GM18873 (cell line): ENCODE results near the gene CCDC90B.
A peak's percentile ranks its signal among the peaks of the same experiment; 100 is the strongest.
"Not testable (repeated sequence)": the region's sequence is repeated elsewhere in the genome, so short reads cannot be mapped to it uniquely, and the experiment has no call there.

Source experiments
- ATAC-seq: cut with Tn5 transposase; IDR thresholded peaks from one replicate; pipeline ENCODE4 v1.9.1; 2021; ENCODE audit warnings: mild to moderate bottlenecking, moderate library complexity, moderate number of reproducible peaks; ENCODE audit not compliant: unreplicated experiment, low FRiP score

Gene CCDC90B, protein sequence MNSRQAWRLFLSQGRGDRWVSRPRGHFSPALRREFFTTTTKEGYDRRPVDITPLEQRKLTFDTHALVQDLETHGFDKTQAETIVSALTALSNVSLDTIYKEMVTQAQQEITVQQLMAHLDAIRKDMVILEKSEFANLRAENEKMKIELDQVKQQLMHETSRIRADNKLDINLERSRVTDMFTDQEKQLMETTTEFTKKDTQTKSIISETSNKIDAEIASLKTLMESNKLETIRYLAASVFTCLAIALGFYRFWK

DNA sequence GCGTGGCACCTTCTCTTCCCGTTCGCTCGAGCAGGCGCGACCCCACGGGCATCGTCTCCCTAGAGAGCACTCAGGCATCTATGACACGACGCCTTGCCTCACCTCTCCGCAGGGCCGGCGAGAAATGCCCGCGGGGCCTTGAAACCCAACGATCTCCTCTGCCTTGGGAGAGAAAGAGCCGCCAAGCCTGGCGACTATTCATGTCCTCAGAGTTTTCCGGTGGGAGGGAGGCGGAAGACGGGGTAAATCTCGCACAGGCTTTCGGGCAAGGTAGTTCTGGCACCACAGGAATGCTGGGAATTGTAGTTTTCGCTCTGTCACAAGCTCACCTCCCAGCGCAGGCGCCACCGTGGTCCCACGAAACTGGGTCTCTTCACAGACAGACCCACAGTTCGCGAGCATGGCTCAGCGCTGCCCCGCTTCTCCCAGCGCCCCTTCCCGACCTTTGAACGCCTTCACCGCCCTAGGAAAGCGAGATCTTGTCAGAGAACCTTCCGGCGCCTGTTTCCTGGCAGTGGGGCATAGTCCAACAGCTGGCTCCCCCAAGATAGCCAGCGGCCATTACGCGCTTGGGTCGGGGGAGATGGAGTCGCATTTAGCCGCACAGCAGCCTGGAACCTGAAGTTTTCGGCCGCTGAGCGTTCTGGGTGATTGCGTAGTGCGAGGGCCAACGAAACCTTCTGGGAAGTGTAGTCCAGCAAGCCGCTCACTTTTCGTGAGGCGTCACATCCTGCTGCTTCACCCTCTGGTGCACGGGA, at the start of gene CCDC90B:
Gene CCDC90B (minus strand): TSS at position 597 of the 758 bp plus-strand sequence. CDS start 395 bp downstream, at position 202.
- ATAC-seq: peak; percentile 87

DNA sequence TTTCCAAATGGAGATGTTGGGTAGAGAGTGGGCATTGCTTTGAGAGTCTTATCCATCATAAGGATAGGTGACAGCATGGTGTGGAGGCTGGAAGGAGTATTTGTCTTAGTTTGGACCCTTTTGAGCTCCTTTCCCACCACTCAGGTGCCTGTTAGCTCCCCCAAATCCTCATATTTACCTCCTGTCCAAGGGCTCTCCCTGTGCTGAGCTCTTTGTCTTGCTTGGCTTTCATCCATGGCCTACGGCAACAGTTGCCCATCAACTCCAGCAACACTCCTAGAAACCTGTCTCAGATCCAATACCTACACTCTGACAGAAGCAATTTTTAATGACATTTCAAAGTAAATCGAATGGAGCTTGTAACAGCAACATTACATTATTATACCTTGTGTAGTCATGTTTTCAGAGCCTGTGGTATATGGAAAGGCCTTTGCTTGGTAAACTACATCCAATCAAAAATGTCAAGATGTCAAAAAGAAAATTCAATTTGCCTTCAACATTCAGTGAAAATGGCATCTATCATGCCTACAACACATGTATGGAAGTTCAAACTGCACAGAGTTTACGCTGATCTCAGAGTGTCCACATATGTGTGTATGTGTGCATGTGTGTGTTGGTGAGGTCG, 49.4 kb upstream of the CCDC90B start:
- no peak for ATAC-seq

DNA sequence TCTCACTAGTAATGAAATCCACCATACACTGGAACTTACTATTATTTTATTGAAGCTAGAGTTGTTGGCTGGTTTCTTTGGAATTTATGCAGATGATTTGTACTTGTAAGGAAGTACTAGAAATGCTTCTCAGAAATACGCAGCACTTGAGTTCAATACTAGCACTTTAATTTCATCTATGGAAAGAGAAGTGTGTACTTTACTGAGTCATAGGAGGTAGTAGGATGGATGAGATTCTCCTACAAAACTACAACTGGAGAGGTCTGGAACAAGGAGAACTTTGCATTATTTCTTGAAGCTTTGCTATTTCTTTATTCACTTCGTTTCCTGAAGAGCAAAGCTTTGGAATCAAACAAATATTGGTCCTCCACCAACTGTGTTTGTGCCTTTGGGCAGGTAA, 44.1 kb upstream of the CCDC90B start:
- ATAC-seq: no peak

DNA sequence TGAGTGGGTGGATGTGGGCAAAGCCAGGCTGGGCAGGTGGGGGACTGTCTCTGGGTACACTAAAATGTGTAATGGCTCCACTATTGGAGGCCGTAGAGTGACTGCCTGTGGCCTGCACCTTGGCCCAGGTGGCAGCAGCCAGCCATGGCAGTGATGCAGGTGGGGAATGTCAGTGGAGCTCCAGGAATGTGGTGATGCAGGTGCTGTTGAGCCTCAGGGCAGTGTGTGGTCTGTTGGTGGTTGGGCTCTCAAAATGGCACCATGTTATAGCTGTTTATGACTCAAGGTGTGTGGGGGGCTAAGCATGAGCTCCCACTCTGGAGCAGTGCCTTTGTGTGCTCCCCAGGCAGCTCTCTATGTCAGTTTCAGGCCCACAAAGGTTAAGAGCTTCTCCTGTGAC, 40.2 kb upstream of the CCDC90B start:
- ATAC-seq: no peak

DNA sequence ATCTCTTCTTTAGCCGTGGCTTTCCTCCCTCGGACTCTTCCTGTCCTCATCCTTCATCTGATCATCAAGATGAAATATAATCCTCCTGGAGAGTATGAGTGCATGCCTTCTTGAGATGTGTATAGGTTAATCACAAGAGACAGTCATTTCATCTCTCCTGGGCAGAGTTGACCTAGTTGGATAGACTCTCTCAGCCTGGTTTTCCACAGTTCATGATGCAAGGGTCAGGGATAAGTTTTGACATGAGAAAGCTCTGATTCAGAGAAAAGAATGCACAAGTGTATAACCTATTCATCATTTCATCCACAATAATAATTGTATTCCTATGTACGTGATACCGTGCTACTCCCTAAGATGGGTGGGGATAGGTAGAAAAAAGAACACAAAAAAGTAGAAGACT, 33.2 kb upstream of the CCDC90B start:
- no peak for ATAC-seq

DNA sequence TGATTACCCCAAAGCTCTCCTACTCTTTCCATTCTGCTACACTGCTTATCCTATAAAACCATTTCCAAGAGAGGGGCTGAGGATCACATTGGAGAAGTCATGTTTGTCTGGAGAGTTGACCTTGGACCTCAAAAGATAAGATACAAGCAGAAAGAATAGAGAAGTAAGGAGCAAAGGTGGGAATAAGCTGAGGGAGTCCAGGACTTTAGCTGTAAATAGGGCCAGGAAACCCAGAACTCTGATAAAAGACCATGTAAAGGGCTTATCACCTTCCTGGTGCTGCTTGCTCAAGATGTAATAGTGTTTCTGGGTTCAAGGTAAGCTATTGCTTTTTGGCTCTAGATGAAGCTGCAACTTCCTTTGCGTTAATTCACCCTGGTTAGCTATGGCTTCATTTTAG, 32.8 kb upstream of the CCDC90B start:
- ATAC-seq: no peak

DNA sequence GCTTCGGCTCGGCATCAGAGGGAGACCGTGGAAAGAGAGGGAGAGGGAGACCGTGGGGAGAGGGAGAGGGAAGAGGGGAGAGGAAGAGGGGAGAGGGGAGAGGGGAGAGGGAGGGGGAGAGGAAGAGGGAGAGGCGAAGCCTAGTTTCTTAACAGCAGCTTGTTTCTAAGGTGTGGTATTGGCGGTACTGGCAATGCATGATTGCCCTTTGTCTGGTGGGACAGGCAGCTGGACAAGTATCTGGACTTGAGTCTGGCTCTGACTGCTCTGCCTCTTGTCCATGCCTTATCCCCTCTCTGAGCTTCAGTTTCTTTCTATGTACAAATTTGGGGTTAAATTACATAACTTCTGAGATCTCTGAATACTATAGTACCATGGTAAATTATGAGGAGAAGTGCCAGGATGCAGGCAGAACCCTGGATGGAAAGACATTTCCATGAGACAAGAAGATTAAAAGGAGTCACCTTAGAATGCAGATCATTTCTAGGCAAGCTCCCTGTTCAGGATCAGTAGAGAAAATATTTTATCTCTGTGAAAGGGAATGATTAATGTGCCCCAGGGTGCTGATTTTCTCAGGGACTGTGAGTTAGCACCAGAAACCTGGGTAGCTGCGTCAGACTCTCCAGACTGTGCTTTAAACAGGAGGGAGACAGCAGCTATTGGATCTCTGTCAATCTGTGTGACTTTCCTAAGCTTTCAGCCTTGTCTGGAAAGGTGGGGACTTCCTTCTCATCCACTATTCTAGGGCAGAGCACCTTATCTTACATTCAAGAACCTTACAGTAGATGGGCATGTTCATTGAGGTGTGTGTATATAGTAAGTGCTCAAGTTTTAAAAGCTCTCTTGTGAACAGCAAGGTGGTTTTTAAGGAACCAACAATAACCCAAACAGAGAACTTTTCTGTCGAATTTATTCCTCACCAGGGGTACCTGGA, 31.9 kb upstream of the CCDC90B start:
- no peak for ATAC-seq

DNA sequence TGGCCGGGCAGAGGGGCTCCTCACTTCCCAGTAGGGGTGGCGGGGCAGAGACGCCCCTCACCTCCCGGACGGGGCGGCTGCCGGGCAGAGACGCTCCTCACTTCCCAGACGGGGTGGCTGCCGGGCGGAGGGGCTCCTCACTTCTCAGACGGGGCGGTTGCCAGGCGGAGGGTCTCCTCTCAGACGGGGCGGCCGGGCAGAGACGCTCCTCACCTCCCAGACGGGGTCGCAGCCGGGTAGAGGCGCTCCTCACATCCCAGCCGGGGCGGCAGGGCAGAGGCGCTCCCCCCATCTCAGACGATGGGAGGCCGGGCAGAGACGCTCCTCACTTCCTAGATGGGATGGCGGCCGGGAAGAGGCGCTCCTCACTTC, 30.7 kb upstream of the CCDC90B start:
- not testable (repeated sequence) for ATAC-seq

DNA sequence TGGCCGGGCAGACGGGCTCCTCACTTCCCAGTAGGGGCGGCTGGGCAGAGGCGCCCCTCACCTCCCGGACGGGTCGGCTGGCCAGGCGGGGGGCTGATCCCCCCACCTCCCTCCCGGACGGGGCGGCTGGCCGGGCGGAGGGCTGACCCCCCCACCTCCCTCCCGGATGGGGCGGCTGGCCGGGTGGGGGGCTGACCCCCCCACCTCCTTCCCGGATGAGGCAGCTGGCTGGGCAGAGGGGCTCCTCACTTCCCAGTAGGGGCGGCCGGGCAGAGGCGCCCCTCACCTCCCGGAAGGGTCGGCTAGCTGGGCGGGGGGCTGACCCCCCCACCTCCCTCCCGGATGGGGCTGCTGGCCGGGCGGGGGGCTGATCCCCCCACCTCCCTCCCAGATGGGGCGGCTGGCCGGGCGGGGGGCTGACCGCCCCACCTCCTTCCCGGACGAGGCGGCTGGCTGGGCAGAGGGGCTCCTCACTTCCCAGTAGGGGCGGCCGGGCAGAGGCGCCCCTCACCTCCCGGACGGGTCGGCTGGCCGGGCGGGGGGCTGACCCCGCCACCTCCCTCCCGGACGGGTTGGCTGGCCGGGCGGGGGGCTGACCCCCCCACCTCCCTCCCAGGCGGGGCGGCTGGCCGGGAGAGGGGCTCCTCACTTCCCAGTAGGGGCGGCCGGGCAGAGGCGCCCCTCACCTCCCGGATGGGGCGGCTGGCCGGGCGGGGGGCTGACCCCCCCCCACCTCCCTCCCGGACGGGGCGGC, 30.2 kb upstream of the CCDC90B start:
- ATAC-seq: not testable (repeated sequence)

DNA sequence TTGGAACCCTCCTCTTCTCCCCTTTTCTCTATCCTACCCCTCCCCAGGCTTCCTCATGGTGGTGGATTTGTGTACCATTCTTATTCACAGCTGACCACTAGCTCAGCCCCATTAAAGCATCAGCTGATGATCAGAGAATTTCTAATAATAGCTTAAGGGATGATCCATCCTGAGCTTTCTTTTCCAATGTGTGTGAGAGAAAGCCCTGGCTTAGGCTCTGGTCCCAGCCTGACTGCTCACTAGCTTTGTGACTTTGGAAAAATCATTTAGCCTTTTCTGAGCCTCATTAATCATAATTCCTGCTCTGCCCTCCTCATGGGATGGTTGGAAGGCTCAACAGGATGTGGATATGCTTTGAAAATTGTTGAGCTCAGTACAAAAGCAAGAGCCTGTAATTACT, 26.3 kb upstream of the CCDC90B start:
- no peak for ATAC-seq

DNA sequence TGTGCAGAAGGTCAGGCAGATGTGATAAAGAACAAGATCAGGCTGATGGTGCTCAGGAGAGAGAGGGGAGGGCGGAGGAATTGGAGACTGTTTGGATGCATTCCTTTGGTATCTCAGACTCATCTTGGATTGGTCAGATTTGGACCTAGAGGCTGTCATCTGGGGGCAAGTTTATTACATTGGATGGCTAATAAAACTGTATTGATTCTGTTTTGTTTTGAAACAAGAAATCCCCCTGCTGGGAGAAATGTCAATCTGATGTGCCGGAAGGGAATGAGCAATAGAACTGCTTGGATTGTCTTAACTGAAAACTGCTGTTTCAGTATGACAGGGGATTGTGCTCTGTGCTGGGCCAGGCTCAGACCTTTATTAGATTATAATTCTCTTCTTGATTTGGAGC, 25.5 kb upstream of the CCDC90B start:
- ATAC-seq: no peak

DNA sequence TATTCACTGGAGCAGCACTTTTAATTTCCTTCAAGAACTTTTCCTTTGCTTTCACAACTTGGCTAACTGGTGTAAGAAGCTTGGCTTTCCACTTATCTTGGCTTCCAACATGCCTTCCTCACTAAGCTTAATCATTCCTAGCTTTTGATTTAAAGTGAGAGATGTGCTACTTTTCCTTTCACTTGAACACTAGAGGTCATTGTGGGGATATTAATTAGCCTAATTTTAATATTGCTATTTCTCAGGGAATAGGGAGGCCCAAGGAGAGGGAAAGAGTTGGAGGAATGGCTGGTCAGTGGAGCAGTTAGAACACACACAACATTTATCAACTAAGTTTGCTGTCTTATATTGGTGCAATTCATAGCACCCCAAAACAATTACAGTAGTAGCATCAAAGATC, 24.6 kb upstream of the CCDC90B start:
- no peak for ATAC-seq

DNA sequence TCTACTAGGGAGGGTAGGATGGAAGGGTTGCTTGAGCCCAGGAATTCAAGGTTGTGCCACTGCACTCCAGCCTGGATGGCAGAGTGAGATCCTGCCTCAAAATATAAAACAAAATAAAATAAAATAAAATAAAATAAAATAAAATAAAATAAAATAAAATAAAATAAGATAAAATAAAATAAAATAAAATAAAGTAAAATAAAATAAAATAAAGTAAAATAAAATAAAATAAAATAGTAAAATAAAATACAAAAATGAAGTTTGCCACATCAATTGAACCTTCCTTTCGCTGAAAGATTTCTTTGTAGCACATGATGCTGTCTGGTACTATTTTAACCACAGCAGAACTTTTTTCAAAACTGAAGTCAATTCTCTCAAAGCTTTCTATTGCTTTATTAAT, 22.4 kb upstream of the CCDC90B start:
- ATAC-seq: not testable (repeated sequence)

DNA sequence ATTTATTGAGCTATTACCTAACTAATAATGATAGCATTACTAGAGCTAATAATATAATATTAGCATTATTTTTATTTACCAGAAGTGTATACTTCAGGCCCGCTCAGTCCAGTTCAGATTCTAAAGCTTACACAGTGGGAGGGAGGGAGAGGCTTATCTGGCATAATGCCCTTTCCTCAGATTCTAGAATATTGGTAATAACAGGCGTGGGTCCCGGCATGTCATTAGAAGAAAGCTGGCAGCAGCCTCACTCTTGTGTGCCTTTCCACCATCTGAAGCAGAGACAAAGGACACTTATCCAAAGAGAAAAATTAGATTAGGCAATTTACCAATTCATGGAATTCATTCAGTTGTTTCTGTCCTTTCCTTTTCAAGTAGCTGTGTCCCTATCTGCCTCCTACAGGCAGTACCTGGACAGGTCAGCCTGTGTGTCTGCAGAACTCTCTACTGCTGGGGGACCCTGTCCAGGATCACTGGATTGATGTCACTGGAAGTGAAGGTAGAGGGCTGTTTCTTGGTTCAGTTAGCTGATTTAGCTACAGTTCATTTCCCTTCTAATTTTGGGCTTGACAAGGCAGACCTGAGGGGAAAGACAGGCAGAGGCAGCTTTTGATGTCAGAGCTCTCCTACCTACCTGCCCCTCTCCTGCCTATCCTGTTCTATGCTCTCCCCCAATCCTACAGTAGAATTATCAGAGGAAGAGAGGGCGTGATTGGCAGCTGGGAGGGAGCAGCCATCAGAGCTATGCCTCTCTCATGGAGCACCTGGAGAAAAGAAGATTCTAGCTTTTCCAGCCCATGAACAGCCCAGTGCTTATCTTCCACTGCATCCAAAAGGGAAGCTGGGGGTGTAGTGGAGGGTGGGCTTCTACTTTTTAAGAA, 20.3 kb upstream of the CCDC90B start:
- no peak for ATAC-seq

DNA sequence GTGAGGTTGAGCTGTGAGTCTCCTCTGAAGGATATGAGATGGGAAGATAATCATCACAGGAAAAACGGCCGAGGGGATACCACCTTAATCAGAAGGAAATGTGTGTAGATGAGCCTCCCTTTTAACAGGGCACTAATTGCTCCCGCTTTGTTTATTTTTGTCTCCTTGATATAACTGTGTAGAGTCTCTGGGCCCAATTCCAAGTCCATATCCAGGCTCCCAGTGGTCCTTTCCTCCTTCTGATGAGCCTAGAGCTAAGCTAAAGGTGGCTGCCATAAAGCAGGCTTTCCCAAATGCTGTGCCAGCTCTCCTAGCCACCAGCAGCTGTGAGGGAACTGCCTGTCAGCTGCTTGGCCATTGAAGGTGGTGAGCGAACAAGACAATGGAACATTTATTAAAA, 17.1 kb upstream of the CCDC90B start:
- no peak for ATAC-seq

DNA sequence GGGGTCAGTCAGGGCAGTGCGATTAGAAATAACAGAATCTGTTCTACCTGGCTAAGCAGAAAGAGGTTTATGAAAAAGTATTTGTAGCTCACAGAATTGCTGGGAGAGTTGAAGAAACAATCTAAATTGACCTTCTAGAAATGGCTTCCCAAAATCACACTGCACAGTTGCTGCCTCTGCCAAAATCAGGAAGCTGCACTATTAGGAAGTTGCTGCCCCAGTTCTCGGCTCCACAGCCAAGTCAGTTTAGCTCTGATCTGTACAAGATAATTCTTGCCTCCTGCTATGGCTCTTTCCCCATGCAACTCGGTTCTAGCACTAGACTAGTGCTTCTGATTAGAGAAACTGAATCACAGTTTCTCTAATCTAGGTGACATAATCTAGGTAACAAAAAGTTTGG, 16.0 kb upstream of the CCDC90B start:
- ATAC-seq: no peak

DNA sequence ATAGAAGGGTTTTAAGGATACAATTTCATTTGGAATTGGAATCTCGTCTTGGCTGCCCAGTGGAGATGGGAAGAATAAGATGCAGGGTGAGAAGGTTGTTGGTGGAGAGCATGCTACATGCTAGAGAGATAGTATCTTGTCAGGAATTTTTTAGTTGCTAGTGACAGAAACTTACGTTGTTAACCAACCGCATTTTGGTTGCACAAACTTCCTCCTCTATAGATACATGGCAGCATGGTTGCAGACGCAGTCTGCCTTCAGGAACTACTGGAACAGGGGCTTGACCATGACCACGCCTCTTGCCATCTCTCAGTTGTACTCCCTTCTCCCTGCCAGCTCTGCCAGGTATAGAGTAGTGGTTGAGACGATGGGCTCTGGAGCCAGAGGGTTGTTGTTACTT, 13.5 kb upstream of the CCDC90B start:
- no peak for ATAC-seq

DNA sequence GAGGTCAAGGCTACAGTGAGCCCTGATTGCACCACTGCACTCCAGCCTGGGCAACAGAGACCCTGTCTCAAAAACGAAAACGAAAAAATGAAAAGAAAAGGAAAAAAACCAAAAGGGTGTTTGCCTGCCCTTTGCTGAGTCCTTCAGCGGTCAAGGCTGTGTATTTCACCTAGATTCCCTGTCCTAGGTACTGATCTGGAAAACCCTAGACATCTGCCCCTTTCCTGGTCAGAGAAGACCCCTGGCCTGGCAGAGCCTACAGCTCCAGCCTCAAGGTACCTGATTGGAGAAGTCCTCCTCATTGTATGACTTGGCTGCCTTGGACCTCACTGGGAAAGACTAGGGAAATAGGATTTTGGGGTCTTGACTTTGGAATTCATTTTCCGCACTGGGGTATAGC, 8.0 kb upstream of the CCDC90B start:
- ATAC-seq: no peak

DNA sequence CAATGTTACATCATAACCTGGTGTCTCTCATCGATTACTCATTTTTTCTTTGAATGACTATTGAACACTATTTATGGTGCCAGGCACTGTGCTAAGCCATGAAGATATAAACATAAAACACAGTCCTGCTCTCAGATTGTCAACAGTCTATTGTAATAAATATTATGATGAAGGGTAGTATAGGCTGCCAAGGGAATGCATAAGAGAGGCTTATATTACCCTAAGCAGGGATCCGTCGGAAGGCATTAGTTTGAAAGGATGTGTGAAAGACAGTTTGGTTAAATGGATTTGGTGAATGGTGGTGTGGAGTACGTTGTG, 7.2 kb upstream of the CCDC90B start:
- no peak for ATAC-seq
